GM23338 (cell line): ENCODE data around the gene DOCK4. TPM values are rescaled to one million over a fixed set of nuclear protein-coding genes. Genes with fewer than 3 reads are reported as not detected.

ENCODE experiments used
- ATAC-seq: fragments of 200-7000 bp; cut with Tn5 transposase; 3 replicates; pipeline ENCODE4 v1.9.1; 2020
- DNase-seq: peaks from one replicate; pipeline ENCODE4 v3.0.0-alpha.2; 2015; ENCODE audit warnings: low spot score
- H2AFZ ChIP-seq: fragments of 200-600 bp; sonication (generic); 2 replicates; pipeline ENCODE4 v1.8.0; 2016; ENCODE audit warnings: antibody characterized with exemption, mild to moderate bottlenecking, moderate library complexity
- H3F3A ChIP-seq: fragments of 200-600 bp; sonication (generic); replicated peaks from 2 replicates; pipeline ENCODE4 v1.8.0; 2017; ENCODE audit warnings: antibody characterized with exemption, mixed run types, low read depth
- H3K27ac ChIP-seq: fragments of 200-600 bp; sonication (generic); 2 replicates; pipeline ENCODE4 v1.6.1; 2016; ENCODE audit warnings: low read depth
- H3K27me3 ChIP-seq: fragments of 200-600 bp; sonication (generic); 2 replicates; pipeline ENCODE4 v1.8.0; 2016; ENCODE audit warnings: mild to moderate bottlenecking, mixed run types, moderate library complexity; ENCODE audit not compliant: insufficient read depth
- H3K36me3 ChIP-seq: fragments of 200-600 bp; sonication (generic); 2 replicates; pipeline ENCODE4 v1.8.0; 2016; ENCODE audit warnings: mild to moderate bottlenecking; ENCODE audit not compliant: insufficient read depth
- H3K4me1 ChIP-seq: fragments of 200-600 bp; sonication (generic); 2 replicates; pipeline ENCODE4 v1.8.0; 2016; ENCODE audit warnings: mild to moderate bottlenecking, moderate library complexity; ENCODE audit not compliant: insufficient read depth
- H3K4me2 ChIP-seq: fragments of 200-600 bp; sonication (generic); 2 replicates; pipeline ENCODE4 v1.7.1; 2017; ENCODE audit warnings: mixed run types
- H3K4me3 ChIP-seq: fragments of 200-600 bp; sonication (generic); 2 replicates; pipeline ENCODE4 v1.6.1; 2016; ENCODE audit warnings: mixed run types
- H3K79me2 ChIP-seq: fragments of 200-600 bp; sonication (generic); replicated peaks from 2 replicates; pipeline ENCODE4 v1.8.0; 2017; ENCODE audit warnings: mild to moderate bottlenecking; ENCODE audit not compliant: insufficient read depth
- H3K9me2 ChIP-seq: fragments of 200-600 bp; sonication (generic); 2 replicates; pipeline ENCODE4 v1.8.0; 2017; ENCODE audit not compliant: insufficient read depth
- H4K20me1 ChIP-seq: fragments of 200-600 bp; sonication (generic); replicated peaks from 2 replicates; pipeline ENCODE4 v1.8.0; 2017; ENCODE audit warnings: mild to moderate bottlenecking; ENCODE audit not compliant: insufficient read depth
- H3K27ac Mint-ChIP-seq: 2 replicates; pipeline ENCODE4 v1.8.0; 2020; ENCODE audit warnings: inconsistent platforms, mild to moderate bottlenecking, moderate library complexity, mixed read lengths
- H3K27me3 Mint-ChIP-seq: 3 replicates; pipeline ENCODE4 v1.8.0; 2022; ENCODE audit warnings: low read depth, mild to moderate bottlenecking, moderate library complexity, mixed read lengths, inconsistent platforms; ENCODE audit not compliant: insufficient read depth, poor library complexity
- H3K36me3 Mint-ChIP-seq: 3 replicates; pipeline ENCODE4 v1.8.0; 2021; ENCODE audit warnings: low read depth, mild to moderate bottlenecking, inconsistent platforms, moderate library complexity, mixed read lengths
- H3K4me1 Mint-ChIP-seq: 3 replicates; pipeline ENCODE4 v1.8.0; 2020; ENCODE audit warnings: mild to moderate bottlenecking, inconsistent platforms, mixed read lengths
- H3K4me3 Mint-ChIP-seq: 3 replicates; pipeline ENCODE4 v1.8.0; 2021; ENCODE audit warnings: moderate library complexity, mild to moderate bottlenecking, inconsistent platforms, mixed read lengths
- H3K9me3 Mint-ChIP-seq: 3 replicates; pipeline ENCODE4 v1.8.0; 2020; ENCODE audit warnings: moderate library complexity, mild to moderate bottlenecking, inconsistent platforms, mixed read lengths
- CREB1 ChIP-seq: fragments of 250-450 bp; sonication (Bioruptor Pico); IDR thresholded peaks from 2 replicates; pipeline ENCODE4 v1.5.0; 2020; ENCODE audit warnings: low read depth, mild to moderate bottlenecking, moderate library complexity
- CTCF ChIP-seq, 2 experiments: fragments of 200-600 bp in 1 of 2; sonication (generic) in 1 of 2; conservative IDR thresholded peaks; 2 replicates each; pipeline versions ENCODE4 v1.5.1 to v1.6.1; 2016 to 2017; ENCODE audit warnings: antibody characterized with exemption in 2 of 2, low read depth in 2 of 2, mild to moderate bottlenecking in 2 of 2, moderate library complexity in 1 of 2
- EZH2phosphoT487 ChIP-seq: fragments of 200-600 bp; sonication (generic); IDR thresholded peaks from one replicate; pipeline ENCODE4 v1.8.1; 2018; ENCODE audit warnings: antibody characterized with exemption; ENCODE audit not compliant: unreplicated experiment
- NANOG ChIP-seq: IDR thresholded peaks from 2 replicates; pipeline ENCODE4 v1.6.1; 2016; ENCODE audit warnings: antibody characterized with exemption, borderline replicate concordance
- POLR2AphosphoS5 ChIP-seq: IDR thresholded peaks from 2 replicates; pipeline ENCODE4 v1.6.1; 2016; ENCODE audit warnings: antibody characterized with exemption, low read depth
- REST ChIP-seq: IDR thresholded peaks from one replicate; pipeline ENCODE4 v1.6.1; 2018; ENCODE audit warnings: antibody characterized with exemption; ENCODE audit not compliant: unreplicated experiment
- STAT1 ChIP-seq: IDR thresholded peaks from one replicate; pipeline ENCODE4 v1.6.1; 2016; ENCODE audit warnings: antibody characterized with exemption; ENCODE audit not compliant: unreplicated experiment
- ZNF114 ChIP-seq: fragments of 250-450 bp; sonication (Bioruptor Pico); IDR thresholded peaks from 2 replicates; pipeline ENCODE4 v1.5.0; 2020; ENCODE audit warnings: mild to moderate bottlenecking, moderate library complexity
- polyA plus RNA-seq: library from polyadenylated mRNA; unstranded; fragments of >200 nt; fragmentation: Nextera tagmentation; extraction: Ambion mirVana; gene quantifications from 2 replicates; pipeline ENCODE4 v1.2.1, GENCODE V29; 2016
- total RNA-seq: library from RNA; depleted of rRNA; stranded (reverse); fragments of >200 nt; shearing (Covaris generic); gene quantifications from 2 replicates; pipeline ENCODE4 v1.2.3, GENCODE V29; 2014

The DOCK4 gene
- total and polyA plus RNA-seq, 2 experiments from 2014 or later = 6.3 to 33.8 TPM

GRCh38 chr7:112206991-112207592 lies 893 bp upstream of the DOCK4 start (continued):
- TF ChIP-seq CTCF (conservative IDR thresholded peaks at IDR 0.05; ENCODE audit: low read depth in 2 of 2) (no peak), STAT1 (no peak)

GRCh38 chr7:112205343-112206237 lies 609 bp downstream of the DOCK4 start:
- H3K27me3 Mint-ChIP-seq = peaks cover 6% of the 10 kb centered on the region
- H3K9me3 Mint-ChIP-seq = no peaks in the 10 kb centered on the region; the same call in 1 of the 3 replicates

GRCh38 chr7:112204499-112205342 lies 1.5 kb downstream of the DOCK4 start:
- Histone ChIP-seq H3K4me3 (peak overlapping the region; percentile 86), H3K9me2 (no peaks in the 10 kb centered on the region), H3K36me3 (no peaks in the 10 kb centered on the region), H3K4me1 (peaks cover 27% of the 10 kb centered on the region), H3K4me2 (peak overlapping the region; percentile 92), H4K20me1 (peaks cover 14% of the 10 kb centered on the region), H3K79me2 (peaks cover 90% of the 10 kb centered on the region), H2AFZ (peak overlapping the region; percentile 88; the same call in 1 of the 2 replicates), H3K27me3 (no peaks in the 10 kb centered on the region), H3F3A (no peaks in the 10 kb centered on the region), H3K27ac (no peak overlapping the region)
- H3K4me3 Mint-ChIP-seq = peak overlapping the region; percentile 99
- DNase-seq (peak; percentile 30), ATAC-seq (peak; percentile 1; the same call in 2 of the 3 replicates)
- H3K27ac Mint-ChIP-seq = peak overlapping the region; percentile 17; the same call in 1 of the 2 replicates
- no peaks in the 10 kb centered on the region; the same call in 1 of the 3 replicates for H3K36me3 Mint-ChIP-seq
- H3K4me1 Mint-ChIP-seq = peaks cover 20% of the 10 kb centered on the region
- H3K9me3 Mint-ChIP-seq = no peaks in the 10 kb centered on the region; the same call in 1 of the 3 replicates
- peaks cover 3% of the 10 kb centered on the region for H3K27me3 Mint-ChIP-seq
- TF ChIP-seq CTCF (conservative IDR thresholded peaks at IDR 0.05; ENCODE audit: low read depth in 2 of 2) = no peak
- no peak for TF ChIP-seq REST

More at GRCh38 chr7:112205343-112206237, 609 bp downstream of the DOCK4 start:
- H3F3A ChIP-seq = no peaks in the 10 kb centered on the region
- 0 out of 2 replicates have a peak overlapping the region, but pooled peaks have one; percentile 10 for H3K27ac ChIP-seq
- H3K4me1 Mint-ChIP-seq = peaks cover 21% of the 10 kb centered on the region
- peak overlapping the region; percentile 99 for H3K4me3 Mint-ChIP-seq
- H3K27me3 ChIP-seq = no peaks in the 10 kb centered on the region
- H3K4me3 ChIP-seq = peak overlapping the region; percentile 86
- H3K36me3 Mint-ChIP-seq = no peaks in the 10 kb centered on the region; the same call in 1 of the 3 replicates
- peaks cover 33% of the 10 kb centered on the region for H3K4me1 ChIP-seq
- H3K4me2 ChIP-seq = peak overlapping the region; percentile 92
- peaks cover 14% of the 10 kb centered on the region for H4K20me1 ChIP-seq
- no peaks in the 10 kb centered on the region for H3K36me3 ChIP-seq
- peak; percentile 85 for DNase-seq
- H2AFZ ChIP-seq = peak overlapping the region; percentile 88
- H3K79me2 ChIP-seq = peaks cover 90% of the 10 kb centered on the region
- no peaks in the 10 kb centered on the region for H3K9me2 ChIP-seq
- H3K27ac Mint-ChIP-seq = peak overlapping the region; percentile 72
- TF ChIP-seq POLR2AphosphoS5 = no peak
- TF ChIP-seq NANOG = no peak
- peak; percentile 24; the same call in 1 of the 2 replicates for TF ChIP-seq CREB1 (CRISPR knock-in tag)
- no peak for TF ChIP-seq EZH2phosphoT487
- TF ChIP-seq ZNF114 (CRISPR knock-in tag) = no peak
- ATAC-seq = peak; percentile 55
